ENCODE measurements around the gene APEH. TPM values are rescaled to one million over a fixed set of nuclear protein-coding genes. Genes with fewer than 3 reads are reported as not detected.
A peak's percentile ranks its signal among the peaks of the same experiment; 100 is the strongest.

APEH gene
- total and polyA plus RNA-seq, 2 donors (not counting 1 experiment from before 2014, with no cell fraction given): 52.6 to 137 TPM

GRCh38 chr3:49647741-49648140 lies 26.4 kb upstream of the APEH start:
- Histone ChIP-seq H4K20me1 (ENCODE audit: control insufficient read depth, extremely low read depth, insufficient read depth, low read length) (no peaks in the 10 kb centered on the region), H3K27ac (ENCODE audit: insufficient read depth, low read length) (no peak overlapping the region), H3K4me3 (replicated peaks in 1 of 4; ENCODE audit: control extremely low read depth in 1 of 4, insufficient read depth in 1 of 4, low read depth in 3 of 4, low read length in 4 of 4) (no peak overlapping the region), H2AFZ (ENCODE audit: low read length) (no peak overlapping the region), H3K9me3 (ENCODE audit: control insufficient read depth, insufficient read depth, low read depth, low read length) (no peaks in the 10 kb centered on the region), H3K4me2 (ENCODE audit: extremely low read depth, insufficient read depth, low read length) (no peak overlapping the region), H3K27me3 (ENCODE audit: control insufficient read depth, insufficient read depth, low read length) (no peaks in the 10 kb centered on the region), H3K36me3 (ENCODE audit: control insufficient read depth, insufficient read depth, low read length) (no peaks in the 10 kb centered on the region), H3K9ac (ENCODE audit: insufficient read depth, low read length) (no peak overlapping the region), H3K79me2 (ENCODE audit: control insufficient read depth, insufficient read depth, low read length) (no peaks in the 10 kb centered on the region), H3K4me1 (ENCODE audit: control insufficient read depth, extremely low read depth, insufficient read depth, low read length) (no peaks in the 10 kb centered on the region)
- peak in 1 of 2 donors; percentile 19 for DNase-seq (ENCODE audit: low read depth in 2 of 2)
- no peak for TF ChIP-seq EZH2 (IDR thresholded peaks at IDR 0.05; ENCODE audit: low read length, missing control alignments)
- no peak for TF ChIP-seq CTCF (conservative IDR thresholded peaks at IDR 0.05 in 1 of 2, IDR thresholded peaks at IDR 0.05 in 1 of 2; ENCODE audit: low read depth in 1 of 2, low read length in 2 of 2)

- TF ChIP-seq CTCF (conservative IDR thresholded peaks at IDR 0.05 in 1 of 2, IDR thresholded peaks at IDR 0.05 in 1 of 2; ENCODE audit: low read depth in 1 of 2, low read length in 2 of 2) (no peak), EZH2 (IDR thresholded peaks at IDR 0.05; ENCODE audit: low read length, missing control alignments) (no peak)
- H3K27me3 ChIP-seq (ENCODE audit: control insufficient read depth, insufficient read depth, low read length): no peaks in the 10 kb centered on the region
- no peak overlapping the region for H3K4me2 ChIP-seq (ENCODE audit: extremely low read depth, insufficient read depth, low read length)
These were observed 25.7 kb upstream of the APEH start for GRCh38 chr3:49648354-49649019.

GRCh38 chr3:49649576-49649975 lies 24.6 kb upstream of the APEH start:
- Histone ChIP-seq H2AFZ (ENCODE audit: low read length) (no peak overlapping the region), H3K4me3 (replicated peaks in 1 of 4; ENCODE audit: control extremely low read depth in 1 of 4, insufficient read depth in 1 of 4, low read depth in 3 of 4, low read length in 4 of 4) (no peak overlapping the region), H3K27me3 (ENCODE audit: control insufficient read depth, insufficient read depth, low read length) (no peaks in the 10 kb centered on the region), H3K27ac (ENCODE audit: insufficient read depth, low read length) (no peak overlapping the region), H3K36me3 (ENCODE audit: control insufficient read depth, insufficient read depth, low read length) (no peaks in the 10 kb centered on the region), H3K4me1 (ENCODE audit: control insufficient read depth, extremely low read depth, insufficient read depth, low read length) (no peaks in the 10 kb centered on the region), H3K9ac (ENCODE audit: insufficient read depth, low read length) (no peak overlapping the region), H3K79me2 (ENCODE audit: control insufficient read depth, insufficient read depth, low read length) (no peaks in the 10 kb centered on the region), H4K20me1 (ENCODE audit: control insufficient read depth, extremely low read depth, insufficient read depth, low read length) (no peaks in the 10 kb centered on the region), H3K4me2 (ENCODE audit: extremely low read depth, insufficient read depth, low read length) (no peak overlapping the region), H3K9me3 (ENCODE audit: control insufficient read depth, insufficient read depth, low read depth, low read length) (no peaks in the 10 kb centered on the region)
- DNase-seq (ENCODE audit: low read depth in 2 of 2): no peak
- TF ChIP-seq EZH2 (IDR thresholded peaks at IDR 0.05; ENCODE audit: low read length, missing control alignments) (no peak), CTCF (conservative IDR thresholded peaks at IDR 0.05 in 1 of 2, IDR thresholded peaks at IDR 0.05 in 1 of 2; ENCODE audit: low read depth in 1 of 2, low read length in 2 of 2) (no peak)

More at GRCh38 chr3:49648354-49649019, 25.7 kb upstream of the APEH start:
- H3K4me3 ChIP-seq (replicated peaks in 1 of 4; ENCODE audit: control extremely low read depth in 1 of 4, insufficient read depth in 1 of 4, low read depth in 3 of 4, low read length in 4 of 4): no peak overlapping the region
- DNase-seq (ENCODE audit: low read depth in 2 of 2): no peak
- no peak overlapping the region for H3K9ac ChIP-seq (ENCODE audit: insufficient read depth, low read length)
- no peaks in the 10 kb centered on the region for H3K79me2 ChIP-seq (ENCODE audit: control insufficient read depth, insufficient read depth, low read length)
- H3K9me3 ChIP-seq (ENCODE audit: control insufficient read depth, insufficient read depth, low read depth, low read length): no peaks in the 10 kb centered on the region
- H2AFZ ChIP-seq (ENCODE audit: low read length): no peak overlapping the region
- H3K36me3 ChIP-seq (ENCODE audit: control insufficient read depth, insufficient read depth, low read length): no peaks in the 10 kb centered on the region
- no peak overlapping the region for H3K27ac ChIP-seq (ENCODE audit: insufficient read depth, low read length)
- no peaks in the 10 kb centered on the region for H3K4me1 ChIP-seq (ENCODE audit: control insufficient read depth, extremely low read depth, insufficient read depth, low read length)
- no peaks in the 10 kb centered on the region for H4K20me1 ChIP-seq (ENCODE audit: control insufficient read depth, extremely low read depth, insufficient read depth, low read length)

All from fibroblast of lung (primary cell).